IMR-90 (cell line): Measurements from ENCODE around the gene RASAL1. TPM values are rescaled to one million over a fixed set of nuclear protein-coding genes. Genes with fewer than 3 reads are reported as not detected.

Source experiments
- ATAC-seq: fragments of 200-7000 bp; cut with Tn5 transposase; 2 replicates; pipeline ENCODE4 v1.9.1; 2020; ENCODE audit warnings: low read depth, mild to moderate bottlenecking, moderate library complexity
- BruUV-seq: library from RNA; stranded (reverse); fragments of 400-500 nt; replicated peaks from 2 replicates; lab custom pipeline; 2021; lab: Mats Ljungman, UMichigan
- CTCF ChIA-PET: fragments of 300-600 bp; formaldehyde crosslinking; extraction: SDS; loops from one replicate; lab custom pipeline; 2021; ENCODE audit warnings: antibody characterized with exemption; lab: Yijun Ruan, JAX
- POLR2A ChIA-PET: fragments of 300-600 bp; sonication (Branson Sonifier 250); formaldehyde crosslinking; loops from one replicate; lab custom pipeline; 2022; ENCODE audit warnings: antibody characterized with exemption; ENCODE audit not compliant: unreplicated experiment; lab: Charles Lee
- DNase-seq: peaks from one replicate; pipeline ENCODE4 v3.0.0; 2013
- H2AFZ ChIP-seq: replicated peaks from 2 replicates; pipeline ENCODE3; 2013; ENCODE audit warnings: low read length, mild to moderate bottlenecking; ENCODE audit not compliant: poor library complexity
- H2AK5ac ChIP-seq: 2 replicates; pipeline ENCODE4 v1.6.1; 2013; ENCODE audit warnings: low read depth, low read length, inconsistent platforms
- H2AK9ac ChIP-seq: replicated peaks from 2 replicates; pipeline ENCODE3; 2013; ENCODE audit warnings: mild to moderate bottlenecking, low read depth, low read length, moderate library complexity; ENCODE audit not compliant: poor library complexity
- H2BK120ac ChIP-seq: 2 replicates; pipeline ENCODE4 v1.6.1; 2013; ENCODE audit warnings: low read depth, low read length, inconsistent platforms
- H2BK15ac ChIP-seq: 3 replicates; pipeline ENCODE4 v1.6.1; 2013; ENCODE audit warnings: low read depth, low read length, inconsistent platforms
- H2BK20ac ChIP-seq: 2 replicates; pipeline ENCODE4 v1.6.1; 2013; ENCODE audit warnings: low read depth, mild to moderate bottlenecking, inconsistent platforms, low read length, moderate library complexity
- H2BK5ac ChIP-seq: 2 replicates; pipeline ENCODE4 v1.6.1; 2013; ENCODE audit warnings: mild to moderate bottlenecking, low read depth, low read length, inconsistent platforms; ENCODE audit not compliant: poor library complexity, severe bottlenecking
- H3K14ac ChIP-seq: replicated peaks from 2 replicates; pipeline ENCODE4 v1.6.1; 2013; ENCODE audit warnings: low read depth, low read length, inconsistent platforms
- H3K18ac ChIP-seq: 2 replicates; pipeline ENCODE4 v1.6.1; 2013; ENCODE audit warnings: low read depth, low read length, control low read depth
- H3K23ac ChIP-seq: 2 replicates; pipeline ENCODE4 v1.6.1; 2013; ENCODE audit warnings: low read depth, low read length, inconsistent platforms
- H3K27ac ChIP-seq: 2 replicates; pipeline ENCODE4 v1.5.1; 2013; ENCODE audit warnings: mild to moderate bottlenecking, control low read depth, low read length; ENCODE audit not compliant: insufficient read depth
- H3K27me3 ChIP-seq: 2 replicates; pipeline ENCODE4 v1.6.1; 2013; ENCODE audit warnings: low read length; ENCODE audit not compliant: control insufficient read depth, insufficient read depth
- H3K36me3 ChIP-seq: 2 replicates; pipeline ENCODE4 v1.6.1; 2013; ENCODE audit warnings: low read length, mixed read lengths; ENCODE audit not compliant: control insufficient read depth, insufficient read depth
- H3K4ac ChIP-seq: 2 replicates; pipeline ENCODE4 v1.6.1; 2013; ENCODE audit warnings: low read depth, low read length, inconsistent platforms
- H3K4me1 ChIP-seq: 2 replicates; pipeline ENCODE4 v1.6.1; 2013; ENCODE audit warnings: low read length, mixed read lengths; ENCODE audit not compliant: control insufficient read depth, insufficient read depth
- H3K4me2 ChIP-seq: 2 replicates; pipeline ENCODE4 v1.6.1; 2013; ENCODE audit warnings: low read depth, mild to moderate bottlenecking, control low read depth, low read length, moderate library complexity
- H3K4me3 ChIP-seq: 2 replicates; pipeline ENCODE4 v1.5.1; 2013; ENCODE audit warnings: low read depth, mild to moderate bottlenecking, control low read depth, low read length, moderate library complexity; ENCODE audit not compliant: insufficient read depth
- H3K56ac ChIP-seq: 2 replicates; pipeline ENCODE4 v1.6.1; 2013; ENCODE audit warnings: low read length, inconsistent platforms; ENCODE audit not compliant: insufficient read depth; ENCODE audit errors: extremely low read depth
- H3K79me1 ChIP-seq, 2 experiments: 2 replicates each; pipeline ENCODE4 v1.6.1; 2013; ENCODE audit warnings: low read length in 2 of 2, inconsistent platforms in 1 of 2, low read depth in 1 of 2
- H3K9ac ChIP-seq: 2 replicates; pipeline ENCODE4 v1.6.1; 2013; ENCODE audit warnings: low read depth, low read length, control low read depth
- H3K9me1 ChIP-seq: 2 replicates; pipeline ENCODE4 v1.6.1; 2013; ENCODE audit warnings: low read length, inconsistent platforms; ENCODE audit not compliant: insufficient read depth
- H3K9me3 ChIP-seq: 2 replicates; pipeline ENCODE4 v1.6.1; 2013; ENCODE audit warnings: low read length; ENCODE audit not compliant: control insufficient read depth, insufficient read depth
- H4K20me1 ChIP-seq: 2 replicates; pipeline ENCODE4 v1.6.1; 2013; ENCODE audit warnings: low read length, inconsistent platforms; ENCODE audit not compliant: insufficient read depth
- H4K5ac ChIP-seq: 2 replicates; pipeline ENCODE4 v1.6.1; 2013; ENCODE audit warnings: mild to moderate bottlenecking, low read depth, low read length, control low read depth
- H4K8ac ChIP-seq, 2 experiments: 2 replicates each; pipeline ENCODE4 v1.6.1; 2013; ENCODE audit warnings: low read depth in 2 of 2, low read length in 2 of 2, control low read depth in 1 of 2, inconsistent platforms in 1 of 2
- H4K91ac ChIP-seq: 2 replicates; pipeline ENCODE4 v1.6.1; 2013; ENCODE audit warnings: low read depth, low read length, inconsistent platforms; ENCODE audit not compliant: insufficient read depth
- CEBPB ChIP-seq: IDR thresholded peaks from 2 replicates; pipeline ENCODE4 v1.6.1; 2012; ENCODE audit warnings: low read depth, low read length, improper control_type of control experiment
- FOS ChIP-seq: fragments of 150-350 bp; IDR thresholded peaks from 2 replicates; pipeline ENCODE4 v1.6.1; 2016; ENCODE audit warnings: low read depth, low read length
- MAZ ChIP-seq: IDR thresholded peaks from 2 replicates; pipeline ENCODE4 v1.6.1; 2012; ENCODE audit warnings: low read depth, mild to moderate bottlenecking, low read length, improper control_type of control experiment, moderate library complexity, borderline replicate concordance
- MXI1 ChIP-seq: IDR thresholded peaks from 2 replicates; pipeline ENCODE4 v1.6.1; 2012; ENCODE audit warnings: low read depth, mild to moderate bottlenecking, low read length, moderate library complexity, borderline replicate concordance
- RCOR1 ChIP-seq: IDR thresholded peaks from 2 replicates; pipeline ENCODE4 v1.6.1; 2012; ENCODE audit warnings: mild to moderate bottlenecking, low read length, improper control_type of control experiment; ENCODE audit not compliant: insufficient replicate concordance
- RFX5 ChIP-seq: IDR thresholded peaks from 2 replicates; pipeline ENCODE4 v1.8.0; 2012; ENCODE audit warnings: low read depth, mild to moderate bottlenecking, low read length, moderate library complexity
- SMC3 ChIP-seq: fragments of 150-350 bp; IDR thresholded peaks from 2 replicates; pipeline ENCODE4 v1.6.1; 2016; ENCODE audit warnings: low read depth, mild to moderate bottlenecking, antibody characterized with exemption, low read length, moderate library complexity
- WGBS, 2 experiments: methylation state at CpG; one replicate each; pipeline versions ENCODE4 v1.1.5 to v1.1.7; 2013; ENCODE audit warnings: missing lambda C conversion rate in 2 of 2; ENCODE audit not compliant: insufficient read length in 1 of 2; ENCODE audit errors: extremely low coverage in 2 of 2; 5-methylcytosine and 5-hydroxymethylcytosine counted together
- dilution Hi-C: fragments of 300-500 bp; cut with HindIII; formaldehyde crosslinking; loops from one replicate; pipeline ENCODE4 v1.14.3; 2018; ENCODE audit warnings: low sequenced_read_pairs; ENCODE audit not compliant: unreplicated experiment
- in situ Hi-C: fragments of 300-500 bp; cut with MboI; formaldehyde crosslinking; loops from 3 replicates; pipeline ENCODE4 v1.14.3; 2019; ENCODE audit warnings: low sequenced_read_pairs, inconsistent platforms, mixed read lengths
- intact Hi-C: fragments of 100-400 bp; cut with micrococcal nuclease; formaldehyde crosslinking; loops from 2 replicates; pipeline ENCODE4 v1.10.0; 2022
- polyA plus RNA-seq, 3 experiments: library from polyadenylated mRNA; depleted of rRNA; stranded (reverse); fragments of >200 nt; gene quantifications; 2 replicates each; pipeline ENCODE4 v1.2.3, GENCODE V29; 2012; ENCODE audit warnings: low replicate concordance in 1 of 3
- total RNA-seq: library from RNA; depleted of rRNA; stranded (reverse); fragments of >200 nt; gene quantifications from 2 replicates; pipeline ENCODE4 v1.2.3, GENCODE V29; 2012
- TF ChIP-seq, protein P1 (sequence below): fragments of 150-350 bp; IDR thresholded peaks from 2 replicates; pipeline ENCODE4 v1.6.1; 2017; ENCODE audit warnings: mild to moderate bottlenecking, antibody characterized with exemption, low read length, low read depth

RASAL1 gene
- total and polyA plus RNA-seq, 2 of the 4 experiments (the other 2 are of a cell fraction), result not detected

DNA sequence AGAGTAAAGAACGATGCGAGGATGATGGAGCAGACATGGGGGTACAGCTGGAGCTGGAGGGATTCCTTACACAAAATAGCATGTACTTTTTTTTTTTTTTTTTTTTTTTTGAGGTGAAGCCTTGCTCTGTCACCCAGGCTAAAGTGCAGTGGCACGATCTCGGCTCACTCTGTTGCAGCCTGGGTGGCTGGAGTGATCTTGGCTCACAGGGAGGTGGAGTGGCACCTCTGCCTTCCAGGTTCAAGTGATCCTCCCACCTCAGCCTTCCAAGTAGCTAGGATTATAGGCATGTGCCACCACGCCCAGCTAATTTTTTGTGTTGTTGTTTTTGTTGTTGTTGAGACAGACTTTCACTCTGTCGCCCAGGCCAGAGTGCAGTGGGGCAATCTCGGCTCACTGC, 5.1 kb upstream of the RASAL1 start:
- POLR2A ChIA-PET, result no interaction called here
- Histone ChIP-seq H4K8ac (no peak overlapping the region), H2BK120ac (no peak overlapping the region), H3K9me1 (no peaks in the 10 kb centered on the region), H3K4me1 (no peaks in the 10 kb centered on the region), H2AFZ (no peak overlapping the region), H3K56ac (no peak overlapping the region), H2AK9ac (no peak overlapping the region), H3K9ac (no peak overlapping the region), H4K20me1 (no peaks in the 10 kb centered on the region), H4K5ac (no peak overlapping the region), H3K27me3 (peaks cover 7% of the 10 kb centered on the region), H3K36me3 (no peaks in the 10 kb centered on the region), H3K23ac (no peak overlapping the region), H3K4ac (no peak overlapping the region), H4K91ac (no peak overlapping the region), H3K27ac (no peak overlapping the region), H3K14ac (no peak overlapping the region), H2BK20ac (no peak overlapping the region), H3K79me1 (no peaks in the 10 kb centered on the region), H3K4me2 (no peak overlapping the region), H3K9me3 (no peaks in the 10 kb centered on the region), H2BK5ac (no peak overlapping the region), H3K18ac (no peak overlapping the region), H2AK5ac (no peak overlapping the region), H3K4me3 (no peak overlapping the region), H2BK15ac (no peak overlapping the region)
- CTCF ChIA-PET, result no interaction called here
- dilution Hi-C loops, result no loop called here
- TF ChIP-seq, protein P1, sequence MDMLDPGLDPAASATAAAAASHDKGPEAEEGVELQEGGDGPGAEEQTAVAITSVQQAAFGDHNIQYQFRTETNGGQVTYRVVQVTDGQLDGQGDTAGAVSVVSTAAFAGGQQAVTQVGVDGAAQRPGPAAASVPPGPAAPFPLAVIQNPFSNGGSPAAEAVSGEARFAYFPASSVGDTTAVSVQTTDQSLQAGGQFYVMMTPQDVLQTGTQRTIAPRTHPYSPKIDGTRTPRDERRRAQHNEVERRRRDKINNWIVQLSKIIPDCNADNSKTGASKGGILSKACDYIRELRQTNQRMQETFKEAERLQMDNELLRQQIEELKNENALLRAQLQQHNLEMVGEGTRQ, result no peak
- TF ChIP-seq MXI1, result no peak
- no peak for TF ChIP-seq RFX5
- TF ChIP-seq SMC3, result no peak
- TF ChIP-seq FOS, result no peak
- TF ChIP-seq CEBPB, result no peak
- no peak for TF ChIP-seq RCOR1
- no peak for TF ChIP-seq MAZ
- no peak for ATAC-seq
- intact Hi-C loops, result no loop called here
- in situ Hi-C loops, result no loop called here
- DNase-seq, result no peak
- no CpG with 5 or more reads among the region's 7 CpGs for WGBS, 2 experiments
- no TSS peak for BruUV-seq
